Spleen (tissue), 11 donors: Measurements from ENCODE around the gene C2orf80. TPM values are rescaled to one million over a fixed set of nuclear protein-coding genes. Genes with fewer than 3 reads are reported as not detected.

ENCODE experiments used
- DNase-seq: peaks from one replicate; pipeline ENCODE4 v3.0.0-alpha.2; 2020
- H3K27ac ChIP-seq, 8 donors: fragments of 200-600 bp; sonication (generic) in 7 of 8; 1 replicate in 4 of 8; 2 replicates in 4 of 8; pipeline versions ENCODE4 v1.5.0 to v1.8.0; 2016 to 2021; ENCODE audit warnings: inconsistent platforms in 4 of 8, mild to moderate bottlenecking in 4 of 8, moderate library complexity in 1 of 8
- H3K27me3 ChIP-seq, 7 donors: fragments of 200-600 bp; sonication (generic) in 6 of 7; replicated peaks in 1 of 7; 1 replicate in 4 of 7; 2 replicates in 3 of 7; pipeline versions ENCODE4 v1.5.0 to v1.8.0; 2016 to 2021; ENCODE audit warnings: inconsistent platforms in 3 of 7, mild to moderate bottlenecking in 1 of 7
- H3K36me3 ChIP-seq, 6 donors: fragments of 200-600 bp; sonication (generic) in 5 of 6; 1 replicate in 4 of 6; 2 replicates in 2 of 6; pipeline versions ENCODE4 v1.5.0 to v1.8.0; 2016 to 2021; ENCODE audit warnings: inconsistent platforms in 2 of 6
- H3K4me1 ChIP-seq, 6 donors: fragments of 200-600 bp; sonication (generic) in 5 of 6; 1 replicate in 3 of 6; 2 replicates in 3 of 6; pipeline versions ENCODE4 v1.5.0 to v1.8.0; 2016 to 2021; ENCODE audit warnings: inconsistent platforms in 3 of 6
- H3K4me3 ChIP-seq, 8 donors: fragments of 200-600 bp; sonication (generic) in 7 of 8; 1 replicate in 4 of 8; 2 replicates in 4 of 8; pipeline versions ENCODE4 v1.5.0 to v1.8.0; 2016 to 2021; ENCODE audit warnings: inconsistent platforms in 4 of 8, mild to moderate bottlenecking in 4 of 8, moderate library complexity in 2 of 8
- H3K9me3 ChIP-seq, 8 donors: fragments of 200-600 bp; sonication (generic) in 7 of 8; 1 replicate in 4 of 8; 2 replicates in 4 of 8; pipeline versions ENCODE4 v1.5.0 to v1.8.0; 2016 to 2021; ENCODE audit warnings: inconsistent platforms in 4 of 8
- CTCF ChIP-seq, 11 experiments: fragments of 200-600 bp in 7 of 11; fragments of 450-650 bp in 4 of 11; sonication (generic) in 4 of 11; IDR thresholded peaks in 8 of 11; conservative IDR thresholded peaks in 3 of 11; 1 replicate in 7 of 11; 2 replicates in 4 of 11; pipeline versions ENCODE4 v1.4.0 to v1.8.0; 2016 to 2021; ENCODE audit warnings: antibody characterized with exemption in 11 of 11, inconsistent platforms in 4 of 11, mild to moderate bottlenecking in 1 of 11
- POLR2A ChIP-seq, 3 donors: fragments of 450-650 bp; IDR thresholded peaks; one replicate each; pipeline ENCODE4 v1.5.1; 2017; ENCODE audit warnings: antibody characterized with exemption in 3 of 3, mild to moderate bottlenecking in 1 of 3
- POLR2AphosphoS5 ChIP-seq, 3 donors: sonication (generic); formaldehyde crosslinking; IDR thresholded peaks; one replicate each; pipeline ENCODE4 v1.5.1; 2017; ENCODE audit warnings: antibody characterized with exemption in 3 of 3
- WGBS, 5 donors: extraction: QIAGEN DNeasy Blood & Tissue Kit in 3 of 5; methylation state at CpG; one replicate each; pipeline versions ENCODE4 v1.1.5 to v1.1.7; 2013 to 2018; 5-methylcytosine and 5-hydroxymethylcytosine counted together
- intact Hi-C: fragments of 100-400 bp; cut with DNase I; formaldehyde crosslinking; loops from one replicate; pipeline ENCODE4 v1.15.0; 2023; ENCODE audit warnings: low total_unique reads
- polyA plus RNA-seq, 3 donors: library from polyadenylated mRNA; stranded (reverse); fragments of 200-250 nt; gene quantifications; one replicate each; pipeline ENCODE4 v1.2.1, GENCODE V29; 2013
- total RNA-seq, 7 donors: library from RNA; depleted of rRNA in 3 of 7; stranded (reverse); fragments of >200 nt in 3 of 7; fragmentation: NEBNext Ultra II Directional in 4 of 7; extraction: Animal tissue kit (Norgen Biotek cat#: 25700) in 4 of 7; gene quantifications; one replicate each; pipeline versions ENCODE4 v1.1.0 to v1.2.1, GENCODE V29; 2016 to 2021
- donor health status: healthy with polysubstance abuse.
- donor health status: DM: no; HTN: no; CAD: no; lungs with moderate emphysema.
- donor health status: DM: no; HTN: no; CAD: no.
- donor health status: Bipolar disorder and iron deficiency.
- donor health status: healthy.
- donor health status: DM: no; HTN: no; CAD: no.
- donor health status: DM: yes; HTN: yes; CAD: no.

The C2orf80 gene
- total and polyA plus RNA-seq, 10 donors: not detected

- Histone ChIP-seq H3K36me3 (no peaks in the 10 kb centered on the region), H3K27ac (peak overlapping the region in 3 of 8 donors; percentile 27 to 50 (median 27)), H3K4me3 (no peak overlapping the region), H3K27me3 (peaks cover 0 to 2% (median 0%) of the 10 kb centered on the region in 7 donors), H3K4me1 (peaks cover 0 to 22% (median 5%) of the 10 kb centered on the region in 6 donors), H3K9me3 (no peaks in the 10 kb centered on the region)
- intact Hi-C loops: no loop called here
- DNase-seq: no peak
- 12 to 35% (median 26%) methylated on average over 4 of the region's 4 CpGs for WGBS, 5 donors
- no peak for TF ChIP-seq CTCF (IDR thresholded peaks at IDR 0.05 in 8 of 11, conservative IDR thresholded peaks at IDR 0.05 in 3 of 11)
- peak in 1 of 3 donors; percentile 42 for TF ChIP-seq POLR2AphosphoS5 (IDR thresholded peaks at IDR 0.05)
- TF ChIP-seq POLR2A (IDR thresholded peaks at IDR 0.05): no peak
These were observed 17.7 kb downstream of the C2orf80 start for GRCh38 chr2:208172125-208172524.

- Histone ChIP-seq H3K9me3 (no peaks in the 10 kb centered on the region), H3K4me3 (no peak overlapping the region), H3K27me3 (peaks cover 0 to 3% (median 0%) of the 10 kb centered on the region in 7 donors), H3K4me1 (no peaks in the 10 kb centered on the region), H3K27ac (no peak overlapping the region), H3K36me3 (no peaks in the 10 kb centered on the region)
- no peak for DNase-seq
- TF ChIP-seq POLR2A (IDR thresholded peaks at IDR 0.05) (no peak), POLR2AphosphoS5 (IDR thresholded peaks at IDR 0.05) (no peak), CTCF (IDR thresholded peaks at IDR 0.05 in 8 of 11, conservative IDR thresholded peaks at IDR 0.05 in 3 of 11) (no peak)
- 76 to 97% (median 90%) methylated on average over 2 of the region's 2 CpGs for WGBS, 5 donors
- intact Hi-C loops: no loop called here
These were observed 24.7 kb downstream of the C2orf80 start for GRCh38 chr2:208164951-208165755.

GRCh38 chr2:208163489-208163888, 26.3 kb downstream of the C2orf80 start, which contains the start of gene CRYGA:
TSS of gene CRYGA (minus strand) at chr2:208163589. CDS start at chr2:208163556, 33 bp downstream.
- DNase-seq: no peak
- H3K27me3 ChIP-seq: peaks cover 0 to 3% (median 0%) of the 10 kb centered on the region in 7 donors
- 72 to 83% (median 76%) methylated on average over 2 of the region's 2 CpGs for WGBS, 5 donors
- TF ChIP-seq CTCF (IDR thresholded peaks at IDR 0.05 in 8 of 11, conservative IDR thresholded peaks at IDR 0.05 in 3 of 11): no peak
- TF ChIP-seq POLR2A (IDR thresholded peaks at IDR 0.05): no peak
- TF ChIP-seq POLR2AphosphoS5 (IDR thresholded peaks at IDR 0.05): no peak
- H3K36me3 ChIP-seq: no peaks in the 10 kb centered on the region
- H3K27ac ChIP-seq: no peak within 1 kb of the TSS
- no peaks in the 10 kb centered on the region for H3K9me3 ChIP-seq
- H3K4me1 ChIP-seq: no peaks in the 10 kb centered on the region
- H3K4me3 ChIP-seq: no peak within 1 kb of the TSS
- intact Hi-C loops: no loop called here

- Histone ChIP-seq H3K4me1 (no peaks in the 10 kb centered on the region), H3K36me3 (no peaks in the 10 kb centered on the region), H3K4me3 (no peak overlapping the region), H3K9me3 (peaks cover 0 to 7% (median 5%) of the 10 kb centered on the region in 8 donors), H3K27me3 (no peaks in the 10 kb centered on the region), H3K27ac (no peak overlapping the region)
- intact Hi-C loops: no loop called here
- TF ChIP-seq CTCF (IDR thresholded peaks at IDR 0.05 in 8 of 11, conservative IDR thresholded peaks at IDR 0.05 in 3 of 11) (no peak), POLR2A (IDR thresholded peaks at IDR 0.05) (no peak), POLR2AphosphoS5 (IDR thresholded peaks at IDR 0.05) (no peak)
- 60 to 88% (median 79%) methylated on average over 2 of the region's 2 CpGs for WGBS, 5 donors
- no peak for DNase-seq
These were observed 33.4 kb downstream of the C2orf80 start for GRCh38 chr2:208156439-208156838.
